ENCODE results near the gene LRRC47.

The LRRC47 gene

GRCh38 chr1:3789421-3790300, 6.6 kb downstream of the LRRC47 start:
- Histone ChIP-seq H3K4me1 (no peaks in the 10 kb centered on the region), H3K9me3 (no peaks in the 10 kb centered on the region), H3K4me3 (ENCODE audit: low read depth, low read length) (no peak overlapping the region), H3K36me3 (no peaks in the 10 kb centered on the region; the same call in 1 of the 2 replicates), H3K27me3 (no peaks in the 10 kb centered on the region)
- no peak for TF ChIP-seq CTCF (IDR thresholded peaks at IDR 0.05; ENCODE audit: low read depth, low read length)
- DNase-seq: no peak

GRCh38 chr1:3788756-3789420, 7.4 kb downstream of the LRRC47 start:
- H3K4me3 ChIP-seq (ENCODE audit: low read depth, low read length): no peak overlapping the region
- DNase-seq: no peak
- no peaks in the 10 kb centered on the region for H3K9me3 ChIP-seq
- no peaks in the 10 kb centered on the region for H3K27me3 ChIP-seq
- TF ChIP-seq CTCF (IDR thresholded peaks at IDR 0.05; ENCODE audit: low read depth, low read length): no peak
- H3K4me1 ChIP-seq: no peaks in the 10 kb centered on the region
- no peaks in the 10 kb centered on the region; the same call in 1 of the 2 replicates for H3K36me3 ChIP-seq

- Histone ChIP-seq H3K9me3 (no peaks in the 10 kb centered on the region), H3K36me3 (no peaks in the 10 kb centered on the region; the same call in none of the 2 replicates), H3K4me1 (no peaks in the 10 kb centered on the region), H3K4me3 (ENCODE audit: low read depth, low read length) (no peak overlapping the region), H3K27me3 (no peaks in the 10 kb centered on the region)
- no peak for DNase-seq
- no peak for TF ChIP-seq CTCF (IDR thresholded peaks at IDR 0.05; ENCODE audit: low read depth, low read length)
Measured at GRCh38 chr1:3787745-3788605, 8.3 kb downstream of the LRRC47 start.

- no peak for DNase-seq
- Histone ChIP-seq H3K4me3 (ENCODE audit: low read depth, low read length) (no peak overlapping the region), H3K4me1 (no peaks in the 10 kb centered on the region), H3K27me3 (no peaks in the 10 kb centered on the region), H3K9me3 (no peaks in the 10 kb centered on the region), H3K36me3 (peaks cover 3% of the 10 kb centered on the region)
- no peak for TF ChIP-seq CTCF (IDR thresholded peaks at IDR 0.05; ENCODE audit: low read depth, low read length)
Measured at GRCh38 chr1:3787349-3787715, 9.0 kb downstream of the LRRC47 start.

GRCh38 chr1:3786468-3787348, 9.6 kb downstream of the LRRC47 start:
- no peak for DNase-seq
- peaks cover 3% of the 10 kb centered on the region for H3K36me3 ChIP-seq

More at GRCh38 chr1:3786468-3787348, 9.6 kb downstream of the LRRC47 start:
- Histone ChIP-seq H3K27me3 (no peaks in the 10 kb centered on the region), H3K4me1 (no peaks in the 10 kb centered on the region), H3K9me3 (no peaks in the 10 kb centered on the region), H3K4me3 (ENCODE audit: low read depth, low read length) (no peak overlapping the region)
- no peak for TF ChIP-seq CTCF (IDR thresholded peaks at IDR 0.05; ENCODE audit: low read depth, low read length)
